Measurements from ENCODE around the gene CALR3.

- TF ChIP-seq, protein P1, sequence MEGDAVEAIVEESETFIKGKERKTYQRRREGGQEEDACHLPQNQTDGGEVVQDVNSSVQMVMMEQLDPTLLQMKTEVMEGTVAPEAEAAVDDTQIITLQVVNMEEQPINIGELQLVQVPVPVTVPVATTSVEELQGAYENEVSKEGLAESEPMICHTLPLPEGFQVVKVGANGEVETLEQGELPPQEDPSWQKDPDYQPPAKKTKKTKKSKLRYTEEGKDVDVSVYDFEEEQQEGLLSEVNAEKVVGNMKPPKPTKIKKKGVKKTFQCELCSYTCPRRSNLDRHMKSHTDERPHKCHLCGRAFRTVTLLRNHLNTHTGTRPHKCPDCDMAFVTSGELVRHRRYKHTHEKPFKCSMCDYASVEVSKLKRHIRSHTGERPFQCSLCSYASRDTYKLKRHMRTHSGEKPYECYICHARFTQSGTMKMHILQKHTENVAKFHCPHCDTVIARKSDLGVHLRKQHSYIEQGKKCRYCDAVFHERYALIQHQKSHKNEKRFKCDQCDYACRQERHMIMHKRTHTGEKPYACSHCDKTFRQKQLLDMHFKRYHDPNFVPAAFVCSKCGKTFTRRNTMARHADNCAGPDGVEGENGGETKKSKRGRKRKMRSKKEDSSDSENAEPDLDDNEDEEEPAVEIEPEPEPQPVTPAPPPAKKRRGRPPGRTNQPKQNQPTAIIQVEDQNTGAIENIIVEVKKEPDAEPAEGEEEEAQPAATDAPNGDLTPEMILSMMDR (IDR thresholded peaks at IDR 0.05): no peak
- TF ChIP-seq POLR2A (IDR thresholded peaks at IDR 0.05): no peak
These were observed 1.1 kb upstream of the CALR3 start for GRCh38 chr19:16497042-16497441.
